Kidney capillary endothelial cell (primary cell): Measurements from ENCODE around the gene MIPEP.

Source experiments
- DNase-seq: peaks from one replicate; pipeline ENCODE4 v3.0.0-alpha.2; 2018; ENCODE audit warnings: low spot score

Gene MIPEP

DNA sequence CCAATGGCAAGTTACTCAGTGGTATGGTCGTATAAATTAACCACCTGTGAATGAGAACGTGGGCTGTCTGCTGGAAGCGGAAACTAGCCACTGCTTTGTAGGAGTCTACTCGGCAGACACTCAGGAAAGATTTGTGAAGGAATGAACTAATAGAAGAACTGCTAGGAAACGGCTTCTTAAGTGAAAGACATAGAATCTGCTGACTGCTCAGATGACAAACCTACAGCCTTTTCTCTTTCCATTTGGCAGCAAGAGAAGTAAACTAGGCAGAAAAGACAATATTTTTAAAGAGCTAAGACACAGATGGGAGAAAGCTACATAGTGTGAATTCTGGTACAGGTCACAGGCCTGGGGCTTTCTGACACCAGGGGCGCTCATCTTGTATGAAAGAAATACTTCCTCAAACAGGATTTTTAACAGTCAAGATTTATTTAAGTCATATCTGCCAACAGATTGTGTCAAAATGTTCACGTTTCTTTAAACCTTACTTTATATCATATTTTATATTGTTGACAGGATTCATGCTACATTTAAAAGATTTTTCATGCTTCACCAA lies 78.4 kb downstream of the MIPEP start:
- DNase-seq, result no peak

DNA sequence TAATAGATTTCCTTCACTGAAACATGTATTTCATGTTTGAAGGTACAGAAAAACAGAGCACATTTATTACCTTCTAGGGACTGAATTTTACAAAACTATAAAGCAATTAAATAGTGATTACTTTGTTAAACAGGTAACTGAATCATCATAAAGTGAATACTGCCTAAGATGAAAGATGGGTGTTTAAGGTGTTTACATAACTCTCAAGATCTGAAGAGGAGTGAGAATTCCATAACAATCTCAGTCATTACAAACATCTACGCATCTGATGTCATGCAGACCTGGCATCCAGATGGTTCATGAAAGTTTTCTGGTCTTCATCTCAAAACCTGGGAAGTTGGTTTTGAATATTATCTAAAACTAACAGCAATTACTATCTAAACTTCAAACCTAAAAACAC lies 80.4 kb downstream of the MIPEP start:
- DNase-seq, result no peak

DNA sequence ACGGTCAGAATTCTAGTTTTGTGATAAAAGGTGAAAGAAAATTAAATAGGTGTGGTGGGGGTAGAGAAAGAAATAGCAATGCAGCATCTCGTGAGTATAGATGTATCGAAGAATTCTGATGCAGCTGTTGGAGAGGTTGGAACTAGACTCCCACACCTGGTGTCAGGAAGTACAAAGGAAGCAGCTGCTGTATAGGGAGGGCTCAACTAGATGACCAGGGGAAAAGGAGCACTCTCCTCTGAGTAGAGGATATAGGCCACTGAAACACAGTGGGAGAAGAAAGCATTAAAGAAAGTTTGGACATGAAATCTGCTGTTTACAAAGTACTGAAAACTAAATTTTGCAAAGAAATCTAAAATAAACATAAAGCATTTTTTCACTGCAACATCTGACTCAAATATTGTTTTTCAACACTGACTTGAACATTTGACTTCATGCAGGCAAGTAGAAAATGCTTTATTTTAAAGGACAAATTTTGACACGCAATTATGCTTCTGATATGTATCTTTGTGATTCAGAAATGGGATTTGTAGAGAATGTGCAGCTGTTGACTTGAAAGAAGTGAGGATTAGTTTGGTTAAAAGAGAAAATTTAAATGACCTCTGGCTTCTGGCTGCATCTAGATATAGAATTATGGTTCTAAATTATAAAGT lies 82.2 kb downstream of the MIPEP start:
- DNase-seq, result no peak

DNA sequence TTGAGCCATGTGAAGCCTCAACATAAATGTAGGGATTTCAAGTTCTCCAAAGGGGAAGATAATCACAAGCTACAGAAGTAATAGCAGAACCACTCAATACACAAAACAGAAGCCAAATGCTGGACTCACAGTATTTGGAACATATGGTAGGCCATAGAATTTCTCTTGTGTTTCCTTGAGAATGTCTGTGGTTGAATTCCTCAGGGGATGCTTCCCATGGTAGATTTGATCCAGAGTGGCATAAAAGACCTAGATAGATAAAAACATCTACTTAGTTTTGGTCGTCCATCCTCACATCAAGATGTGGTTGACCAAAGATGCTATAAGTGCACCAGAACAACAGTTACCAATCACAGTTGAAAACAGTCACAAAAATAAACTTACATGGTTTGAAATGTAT lies 83.4 kb downstream of the MIPEP start:
- no peak for DNase-seq

GRCh38 chr13:23805122-23805521 lies 84.1 kb downstream of the MIPEP start:
- DNase-seq, result no peak

GRCh38 chr13:23804166-23804565 lies 85.0 kb downstream of the MIPEP start:
- DNase-seq, result no peak

GRCh38 chr13:23801141-23801540 lies 88.1 kb downstream of the MIPEP start:
- no peak for DNase-seq

- DNase-seq, result no peak
Observed at GRCh38 chr13:23799945-23800344, 89.3 kb downstream of the MIPEP start.

- no peak for DNase-seq
Observed at GRCh38 chr13:23797276-23797903, 91.8 kb downstream of the MIPEP start.

DNA sequence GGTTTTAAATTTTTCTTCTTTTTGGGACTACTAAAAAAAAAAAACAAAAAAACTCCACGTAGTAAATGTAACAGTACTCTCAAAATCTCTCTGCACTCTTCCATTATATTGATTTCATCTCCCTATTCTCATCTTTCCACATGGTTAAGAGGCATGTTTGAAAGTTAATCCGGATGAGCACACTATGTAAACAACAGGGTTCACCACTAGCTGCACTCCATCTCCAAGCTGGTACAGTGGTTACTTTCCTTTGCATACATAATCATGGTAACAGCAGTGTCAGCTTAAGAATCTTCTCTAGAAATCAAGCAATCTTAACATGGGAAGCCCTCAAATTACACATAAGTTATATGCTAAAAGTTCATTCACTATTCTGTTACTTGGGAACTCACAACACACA lies 92.6 kb downstream of the MIPEP start:
- DNase-seq, result no peak

DNA sequence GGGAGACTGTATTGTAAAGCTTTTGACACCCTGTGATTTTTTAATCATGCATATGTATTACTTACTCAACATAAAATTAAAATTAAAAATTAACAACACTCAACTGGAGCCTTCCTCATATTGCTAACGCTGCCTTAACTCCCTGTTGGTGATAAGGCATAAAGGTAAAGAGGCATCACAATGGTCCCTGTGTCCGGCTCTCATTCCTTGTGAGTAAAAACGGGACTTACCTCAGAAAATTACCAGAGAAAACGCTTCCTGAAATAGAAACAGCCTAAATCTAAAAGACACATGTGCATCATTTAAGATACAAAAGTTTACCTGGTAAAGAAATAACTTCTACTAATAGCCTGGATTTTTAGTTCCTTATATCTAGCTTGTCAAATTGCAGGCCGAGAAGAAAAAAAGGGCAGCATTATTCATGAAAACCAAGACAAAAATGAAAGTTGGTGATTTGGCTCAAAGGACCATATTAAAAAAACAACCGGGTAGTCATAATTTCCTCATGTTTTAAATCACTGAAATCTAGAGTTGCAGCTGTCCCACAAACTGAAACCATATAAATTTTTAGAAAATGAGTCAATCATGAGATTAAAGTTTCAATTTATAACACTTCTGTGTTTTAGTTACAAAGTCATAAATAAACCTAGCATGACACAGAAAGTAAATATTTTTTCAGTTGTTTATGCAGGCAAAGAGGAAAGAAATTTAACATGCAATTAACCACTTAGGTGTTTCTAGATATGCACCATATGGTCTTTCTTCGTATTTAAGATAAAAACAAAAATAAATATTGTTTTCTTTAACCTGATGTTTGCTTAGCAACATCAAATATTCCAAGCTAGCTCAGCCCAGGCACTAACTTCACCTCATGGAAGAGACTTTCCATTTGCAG lies 94.7 kb downstream of the MIPEP start:
- no peak for DNase-seq

- DNase-seq, result no peak
Observed at GRCh38 chr13:23793711-23794110, 95.5 kb downstream of the MIPEP start.

DNA sequence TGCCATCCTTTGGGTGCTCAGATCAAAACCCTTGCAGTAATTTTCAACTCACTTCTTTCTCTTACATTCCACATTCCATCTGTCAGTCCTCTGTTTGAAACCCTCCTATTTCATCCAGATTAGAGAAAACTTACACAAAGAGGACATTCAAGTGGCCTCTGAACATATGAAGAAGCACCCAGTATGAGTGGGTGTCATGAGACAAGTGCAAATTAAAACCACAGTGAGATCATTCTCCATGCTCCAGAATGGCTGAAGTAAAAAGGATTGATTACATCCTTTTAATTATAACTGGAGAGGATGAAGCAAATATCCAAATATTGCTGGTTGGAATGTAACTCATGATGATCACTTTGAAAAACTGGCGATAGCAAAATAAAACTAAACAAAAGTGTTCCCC lies 96.5 kb downstream of the MIPEP start:
- no peak for DNase-seq

GRCh38 chr13:23790577-23791170 lies 98.5 kb downstream of the MIPEP start:
- no peak for DNase-seq

DNA sequence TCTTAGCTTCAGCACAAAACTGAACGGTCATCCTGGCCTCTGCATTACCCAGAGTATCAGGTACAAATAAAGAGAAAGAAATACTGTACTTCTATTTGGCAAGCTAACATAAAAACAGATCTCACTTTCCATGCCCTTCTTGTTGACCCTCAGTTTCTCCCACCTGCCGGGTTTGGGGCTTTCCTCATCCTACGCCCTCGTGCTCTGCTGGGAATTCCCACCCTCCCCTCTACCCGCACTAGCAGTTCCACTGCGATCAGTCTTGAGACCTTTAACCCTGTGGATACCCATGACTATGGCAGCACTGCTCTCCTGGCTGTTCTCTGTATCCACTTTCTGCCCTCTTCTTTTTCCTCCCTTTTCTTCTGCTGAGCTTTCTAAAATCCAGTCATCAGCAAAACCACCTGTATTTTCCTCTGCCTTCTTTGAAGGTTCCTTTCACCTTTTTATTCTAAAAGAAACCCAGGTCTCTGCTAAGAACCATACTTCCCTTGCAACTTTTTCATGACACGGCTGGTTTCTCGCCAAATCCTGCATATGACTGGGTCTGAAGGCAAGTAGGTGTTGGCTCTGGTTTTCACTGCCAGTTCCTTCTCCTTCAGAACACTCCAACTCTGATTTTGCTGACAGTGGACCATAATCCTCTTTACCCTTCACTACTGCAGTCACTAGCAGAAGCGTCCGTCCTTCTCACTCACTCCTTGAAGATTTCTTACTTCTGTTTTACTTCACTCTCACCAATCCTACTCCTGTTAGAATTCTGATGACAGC lies 99.4 kb downstream of the MIPEP start:
- DNase-seq, result no peak

GRCh38 chr13:23788459-23788858 lies 100.7 kb downstream of the MIPEP start:
- DNase-seq, result no peak

DNA sequence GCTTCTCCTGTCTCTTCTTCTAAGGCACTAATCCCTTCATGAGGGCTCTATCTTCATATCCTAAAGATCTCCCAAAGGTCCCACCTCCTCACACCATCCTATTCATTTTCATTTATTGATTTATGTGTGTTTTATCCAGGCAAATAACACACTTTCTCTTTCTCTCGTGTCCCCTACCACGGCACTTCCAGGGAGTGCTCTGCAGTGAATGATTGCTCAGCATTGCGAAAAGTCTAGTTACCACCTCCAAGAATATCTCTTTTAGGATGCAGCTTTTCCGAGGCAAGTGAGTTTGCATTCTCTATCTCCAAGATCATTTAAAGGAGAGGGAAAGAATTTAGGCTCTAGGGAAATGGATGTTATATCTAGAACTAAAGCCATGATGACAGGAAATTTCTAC lies 101.7 kb downstream of the MIPEP start:
- DNase-seq, result no peak

- no peak for DNase-seq
Observed at GRCh38 chr13:23786607-23787006, 102.6 kb downstream of the MIPEP start.

DNA sequence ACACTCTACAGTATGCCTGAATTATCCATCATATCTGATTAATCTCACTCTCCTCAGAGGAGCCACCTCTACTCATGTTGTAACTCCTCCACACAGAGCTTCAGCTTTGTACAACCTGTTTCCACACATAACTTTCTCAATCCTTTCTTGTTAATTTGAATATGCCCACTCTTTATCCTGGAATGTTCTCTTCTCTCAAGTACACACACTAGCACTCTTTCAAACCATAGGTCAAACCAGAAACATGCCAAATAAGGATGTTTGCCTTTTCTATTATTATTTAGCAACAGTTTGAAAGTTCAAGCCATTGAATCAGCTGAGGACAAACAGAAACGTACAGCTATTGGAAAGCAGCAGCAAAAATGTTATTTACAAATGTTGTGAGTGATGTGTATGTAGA lies 110.3 kb downstream of the MIPEP start:
- no peak for DNase-seq

GRCh38 chr13:23778002-23778652 lies 111.1 kb downstream of the MIPEP start:
- DNase-seq, result no peak

- no peak for DNase-seq
Observed at GRCh38 chr13:23777575-23777870, 111.7 kb downstream of the MIPEP start.
